BLaER1 (cell line): Measurements from ENCODE around the gene NCBP1.

Experiments used
- H3K27ac ChIP-seq: shearing (Covaris generic); formaldehyde crosslinking; 2 replicates; pipeline ENCODE4 v1.8.1; 2022
- H3K27me3 ChIP-seq: shearing (Covaris generic); formaldehyde crosslinking; 2 replicates; pipeline ENCODE4 v1.8.1; 2022
- H3K36me3 ChIP-seq: shearing (Covaris generic); formaldehyde crosslinking; 2 replicates; pipeline ENCODE4 v1.8.1; 2022
- H3K4me1 ChIP-seq: shearing (Covaris generic); formaldehyde crosslinking; 2 replicates; pipeline ENCODE4 v1.8.1; 2022
- H3K4me2 ChIP-seq: shearing (Covaris generic); formaldehyde crosslinking; 2 replicates; pipeline ENCODE4 v1.8.1; 2022
- H3K4me3 ChIP-seq: shearing (Covaris generic); formaldehyde crosslinking; 2 replicates; pipeline ENCODE4 v1.8.1; 2022
- H3K9ac ChIP-seq: shearing (Covaris generic); formaldehyde crosslinking; 2 replicates; pipeline ENCODE4 v1.8.1; 2022
- H3K9me3 ChIP-seq: shearing (Covaris generic); formaldehyde crosslinking; 2 replicates; pipeline ENCODE4 v1.8.1; 2022
- H4K20me1 ChIP-seq: shearing (Covaris generic); formaldehyde crosslinking; 2 replicates; pipeline ENCODE4 v1.8.1; 2022
- Cebpa-rat ChIP-seq: shearing (Covaris generic); IDR thresholded peaks from 2 replicates; pipeline ENCODE4 v1.8.1; 2022

Gene NCBP1

DNA sequence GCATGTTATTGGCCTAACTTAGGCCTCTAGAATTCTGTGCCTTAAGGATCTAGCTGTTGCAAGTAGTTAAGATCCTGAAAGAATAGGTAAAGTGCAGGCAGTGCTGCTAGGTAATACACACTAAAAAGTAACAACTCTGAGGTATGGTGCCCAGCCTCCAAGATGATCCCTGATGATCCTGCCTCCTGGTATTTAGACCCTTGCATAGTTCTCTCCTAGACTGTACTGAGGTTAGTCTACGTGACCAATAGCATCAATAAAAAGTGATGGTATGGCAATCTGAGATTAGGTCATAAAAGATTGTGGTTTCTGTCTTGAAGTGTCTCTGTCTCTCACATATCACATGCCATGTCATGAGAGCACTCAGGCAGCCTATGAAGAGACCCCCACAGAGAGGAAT is 9.7 kb upstream of the NCBP1 start:
- Histone ChIP-seq H3K4me2 (no peak overlapping the region), H3K36me3 (peaks cover 73% of the 10 kb centered on the region), H3K4me3 (no peak overlapping the region), H3K9ac (no peak overlapping the region), H3K9me3 (peaks cover 28% of the 10 kb centered on the region), H3K4me1 (no peaks in the 10 kb centered on the region), H3K27ac (no peak overlapping the region), H4K20me1 (peaks cover 40% of the 10 kb centered on the region; the same call in 1 of the 2 replicates), H3K27me3 (no peaks in the 10 kb centered on the region)
- TF ChIP-seq Cebpa-rat = no peak

DNA sequence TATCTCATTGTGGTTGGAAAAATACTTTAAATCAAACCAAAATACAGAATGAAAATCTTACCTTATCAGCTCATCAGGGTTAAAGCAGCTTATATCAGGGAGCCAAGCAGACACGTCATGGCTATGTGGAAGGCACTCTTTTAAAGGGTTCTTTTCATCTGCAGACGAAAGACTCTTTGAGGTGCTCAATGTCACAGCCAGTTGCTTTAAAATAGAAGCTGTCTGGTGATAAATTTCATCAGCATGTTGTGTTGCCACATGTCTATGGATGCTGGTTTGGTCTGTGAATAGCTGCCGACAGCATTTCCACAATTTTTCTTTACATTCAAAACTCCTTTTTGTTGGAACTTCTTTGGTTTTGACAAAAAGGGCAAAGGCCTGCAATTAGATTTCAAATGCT is 8.0 kb upstream of the NCBP1 start:
- no peaks in the 10 kb centered on the region for H3K27me3 ChIP-seq
- H3K9ac ChIP-seq = no peak overlapping the region
- peaks cover 20% of the 10 kb centered on the region for H3K9me3 ChIP-seq
- no peak for TF ChIP-seq Cebpa-rat
- H3K4me1 ChIP-seq = no peaks in the 10 kb centered on the region
- H3K4me2 ChIP-seq = no peak overlapping the region
- H3K27ac ChIP-seq = no peak overlapping the region
- H3K36me3 ChIP-seq = peaks cover 60% of the 10 kb centered on the region
- peaks cover 53% of the 10 kb centered on the region; the same call in 1 of the 2 replicates for H4K20me1 ChIP-seq
- no peak overlapping the region for H3K4me3 ChIP-seq

DNA sequence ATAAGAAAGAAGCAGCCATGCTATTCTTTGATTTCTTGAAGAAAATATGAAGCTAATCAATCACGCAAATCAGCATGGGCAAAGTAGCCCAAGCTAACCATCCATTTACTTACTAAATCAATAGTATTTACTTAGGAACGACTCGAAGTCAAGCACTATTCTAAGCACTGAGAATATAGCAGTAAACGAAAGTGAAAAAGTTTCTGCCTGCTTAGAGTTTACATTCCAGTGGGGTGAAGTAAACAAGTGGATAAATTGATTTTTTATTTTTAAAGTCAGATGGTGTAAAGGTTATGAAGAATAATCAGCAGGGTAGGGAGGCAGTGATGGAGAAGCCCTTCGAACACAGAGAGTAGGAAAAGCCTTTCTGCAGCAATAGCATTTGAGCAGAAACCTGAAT is 6.0 kb upstream of the NCBP1 start:
- no peak for TF ChIP-seq Cebpa-rat
- Histone ChIP-seq H3K27ac (no peak overlapping the region), H4K20me1 (peaks cover 53% of the 10 kb centered on the region; the same call in 1 of the 2 replicates), H3K36me3 (peaks cover 40% of the 10 kb centered on the region), H3K9ac (no peak overlapping the region), H3K9me3 (peaks cover under 1% of the 10 kb centered on the region; the same call in 1 of the 2 replicates), H3K4me2 (no peak overlapping the region), H3K4me1 (peaks cover 14% of the 10 kb centered on the region), H3K4me3 (no peak overlapping the region), H3K27me3 (no peaks in the 10 kb centered on the region)

DNA sequence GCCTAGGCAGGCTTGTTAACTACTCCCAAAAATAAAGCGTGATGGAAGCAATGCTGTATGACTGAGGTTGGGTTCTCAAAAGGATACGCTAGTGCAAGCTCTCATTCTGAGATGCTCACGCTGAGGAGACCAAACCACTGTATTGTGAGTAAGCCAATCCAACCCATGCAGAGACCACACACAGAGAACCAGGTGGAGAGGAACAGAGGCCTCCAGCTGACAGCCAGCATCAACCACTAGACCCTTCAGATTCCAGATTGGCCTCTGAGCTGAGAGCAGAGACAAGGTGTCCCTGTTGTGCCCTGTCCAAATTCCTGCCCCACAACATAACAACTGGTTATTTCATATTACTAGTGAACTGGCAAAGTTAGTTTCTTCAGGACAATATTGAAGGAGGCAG is 5.0 kb upstream of the NCBP1 start:
- TF ChIP-seq Cebpa-rat = no peak
- Histone ChIP-seq H3K4me3 (no peak overlapping the region), H3K4me1 (peaks cover 14% of the 10 kb centered on the region), H3K36me3 (peaks cover 29% of the 10 kb centered on the region), H3K27me3 (no peaks in the 10 kb centered on the region), H3K4me2 (no peak overlapping the region), H4K20me1 (peaks cover 52% of the 10 kb centered on the region; the same call in 1 of the 2 replicates), H3K27ac (no peak overlapping the region), H3K9me3 (no peaks in the 10 kb centered on the region), H3K9ac (no peak overlapping the region)

DNA sequence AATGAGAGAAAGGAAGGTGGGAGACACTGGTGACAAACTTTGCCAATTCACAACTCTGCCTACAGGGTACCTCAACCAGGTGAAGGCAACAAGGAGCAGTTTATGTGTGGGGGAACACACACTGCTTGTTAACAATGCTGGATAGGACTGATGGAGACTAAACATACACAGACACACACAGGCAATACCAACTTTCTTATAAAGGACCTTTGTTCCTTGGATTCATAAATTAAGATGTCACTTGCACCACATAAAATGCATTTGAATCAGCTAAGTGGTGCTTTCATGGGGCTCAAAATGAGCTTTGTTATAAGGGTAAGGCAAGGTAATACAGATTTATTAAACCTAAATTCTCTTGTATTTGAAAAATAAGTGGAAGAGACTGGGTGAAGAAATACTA is 4.5 kb upstream of the NCBP1 start:
- peaks cover 14% of the 10 kb centered on the region for H3K4me1 ChIP-seq
- peaks cover 52% of the 10 kb centered on the region; the same call in 1 of the 2 replicates for H4K20me1 ChIP-seq
- no peak overlapping the region for H3K4me2 ChIP-seq
- no peak overlapping the region for H3K27ac ChIP-seq
- H3K36me3 ChIP-seq = peaks cover 24% of the 10 kb centered on the region
- H3K4me3 ChIP-seq = no peak overlapping the region
- H3K9ac ChIP-seq = no peak overlapping the region
- H3K27me3 ChIP-seq = no peaks in the 10 kb centered on the region
- TF ChIP-seq Cebpa-rat = no peak
- H3K9me3 ChIP-seq = no peaks in the 10 kb centered on the region

DNA sequence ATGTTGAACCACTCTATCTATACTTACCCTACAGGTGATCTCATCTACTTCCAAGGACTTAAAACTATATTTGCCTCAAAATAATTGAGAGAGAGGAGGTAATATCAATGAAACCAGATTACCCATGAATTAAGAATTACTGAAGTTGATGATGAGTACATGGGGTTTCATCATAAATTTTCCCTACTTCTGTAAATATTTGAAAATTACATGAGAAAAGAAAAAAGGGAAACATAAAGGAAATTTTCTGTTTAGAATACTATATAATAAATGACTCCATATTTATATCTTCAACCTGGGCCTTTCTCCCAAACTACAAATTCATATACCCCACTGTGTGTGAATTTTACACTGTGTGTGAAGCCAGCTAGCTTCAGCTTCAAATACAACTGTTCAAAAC is 3.0 kb upstream of the NCBP1 start:
- H3K27ac ChIP-seq = no peak overlapping the region
- no peak for TF ChIP-seq Cebpa-rat
- H3K4me1 ChIP-seq = peaks cover 24% of the 10 kb centered on the region

DNA sequence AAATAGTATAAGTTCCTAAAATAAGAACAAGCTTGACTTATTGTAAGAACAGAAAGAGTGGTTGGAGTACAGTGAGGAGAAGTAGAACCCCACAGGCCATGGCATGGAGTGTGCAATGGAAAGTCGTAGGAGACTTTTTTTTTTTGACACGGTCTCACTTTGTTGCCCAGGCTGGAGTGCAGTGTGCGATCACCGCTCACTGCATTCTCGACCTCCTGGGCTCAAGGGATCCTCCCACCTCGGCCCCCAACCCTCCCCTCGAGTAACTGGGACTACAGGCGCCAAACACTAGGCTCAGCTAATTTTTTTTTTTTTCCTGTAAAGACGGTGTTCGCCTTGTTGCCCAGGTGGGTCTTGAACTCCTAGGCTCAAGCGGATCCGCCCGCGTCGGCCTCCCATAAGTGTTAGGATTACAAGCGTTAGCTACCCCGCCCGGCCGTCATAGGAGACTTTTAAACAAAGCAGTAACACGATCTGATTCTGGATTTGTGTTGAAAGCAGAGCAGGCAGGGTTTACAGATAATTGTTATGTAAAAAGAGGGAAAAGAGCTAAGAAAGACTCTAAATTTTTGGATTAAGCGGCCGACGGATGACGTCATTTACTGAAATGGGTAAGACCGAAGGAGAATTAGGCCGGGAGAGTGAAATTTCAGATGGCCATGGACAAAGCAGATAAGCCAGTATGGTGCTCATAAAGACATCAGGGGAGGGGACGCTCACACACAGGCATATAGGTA is 1.2 kb upstream of the NCBP1 start:
- peak overlapping the region; percentile 97 for H3K9ac ChIP-seq
- H3K4me1 ChIP-seq = peaks cover 39% of the 10 kb centered on the region

More for the DNA sequence above, 3.0 kb upstream of the NCBP1 start:
- Histone ChIP-seq H4K20me1 (peaks cover 53% of the 10 kb centered on the region), H3K4me3 (no peak overlapping the region), H3K9ac (no peak overlapping the region), H3K27me3 (no peaks in the 10 kb centered on the region), H3K36me3 (peaks cover 12% of the 10 kb centered on the region), H3K9me3 (no peaks in the 10 kb centered on the region), H3K4me2 (no peak overlapping the region)

DNA sequence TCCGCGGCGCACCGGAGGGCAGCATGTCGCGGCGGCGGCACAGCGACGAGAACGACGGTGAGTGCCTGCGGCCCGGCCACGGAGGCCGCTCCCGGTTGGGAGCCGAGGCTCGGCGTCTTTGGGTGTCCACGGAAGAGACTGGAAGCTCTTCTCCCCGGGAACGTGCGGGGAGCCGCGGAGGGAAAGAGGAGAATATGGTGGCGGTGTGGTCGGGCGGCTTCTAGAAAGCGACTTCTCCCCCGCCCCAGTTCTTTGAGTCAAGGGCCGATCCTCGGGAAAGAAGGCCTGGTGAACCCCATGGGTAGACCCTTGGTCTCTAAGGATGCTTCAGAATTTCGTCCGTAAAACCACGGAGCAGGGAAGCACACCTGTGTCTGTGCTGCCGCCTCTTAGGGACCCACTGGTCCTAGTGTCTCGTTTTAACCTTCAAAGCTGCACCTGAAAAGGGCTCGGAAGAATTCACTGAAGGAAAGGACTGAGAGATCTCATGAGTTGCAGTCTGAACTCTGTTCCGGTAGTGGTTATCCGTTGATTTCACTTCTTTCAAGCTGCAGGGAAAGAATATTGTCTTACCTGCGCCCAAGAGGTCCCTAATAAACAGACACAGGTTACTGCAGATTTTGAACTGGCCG is 354 bp downstream of the NCBP1 start:
- peaks cover 52% of the 10 kb centered on the region for H3K4me1 ChIP-seq
- H3K4me3 ChIP-seq = peak overlapping the region; percentile 99
- H3K9ac ChIP-seq = peak overlapping the region; percentile 97
- peaks cover 12% of the 10 kb centered on the region; the same call in 1 of the 2 replicates for H3K36me3 ChIP-seq
- no peaks in the 10 kb centered on the region for H3K27me3 ChIP-seq
- no peak for TF ChIP-seq Cebpa-rat
- H3K9me3 ChIP-seq = no peaks in the 10 kb centered on the region
- peaks cover 64% of the 10 kb centered on the region for H4K20me1 ChIP-seq
- H3K4me2 ChIP-seq = peak overlapping the region; percentile 88
- peak overlapping the region; percentile 95 for H3K27ac ChIP-seq

More for the DNA sequence above, 1.2 kb upstream of the NCBP1 start:
- Histone ChIP-seq H3K27ac (peak overlapping the region; percentile 95), H4K20me1 (peaks cover 62% of the 10 kb centered on the region), H3K4me3 (peak overlapping the region; percentile 99), H3K36me3 (peaks cover 4% of the 10 kb centered on the region; the same call in 1 of the 2 replicates), H3K27me3 (no peaks in the 10 kb centered on the region), H3K4me2 (peak overlapping the region; percentile 87), H3K9me3 (no peaks in the 10 kb centered on the region)
- TF ChIP-seq Cebpa-rat = no peak

DNA sequence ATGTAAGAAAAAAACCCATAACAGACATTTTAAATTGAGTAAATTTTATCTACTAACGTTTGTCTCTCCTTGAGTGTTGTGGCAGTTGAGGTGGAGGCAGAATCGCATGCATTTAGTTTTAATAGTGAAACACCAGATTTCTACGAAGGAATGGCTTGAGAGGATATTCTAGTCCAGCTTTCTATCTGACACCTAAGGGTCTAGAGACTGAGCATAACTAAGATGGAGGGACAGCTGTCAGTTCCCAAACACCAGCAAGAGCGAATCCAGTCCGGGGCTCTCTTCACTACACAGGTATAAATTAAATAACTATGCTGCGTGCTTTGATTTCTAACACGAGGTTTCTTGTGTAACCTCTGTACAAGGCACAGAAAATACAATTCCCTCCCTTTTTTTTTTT is 1.4 kb downstream of the NCBP1 start:
- no peaks in the 10 kb centered on the region for H3K9me3 ChIP-seq
- H3K4me1 ChIP-seq = peaks cover 52% of the 10 kb centered on the region
- H4K20me1 ChIP-seq = peaks cover 64% of the 10 kb centered on the region
- H3K4me2 ChIP-seq = peak overlapping the region; percentile 88
- no peaks in the 10 kb centered on the region for H3K27me3 ChIP-seq
- H3K9ac ChIP-seq = peak overlapping the region; percentile 97
- peaks cover 10% of the 10 kb centered on the region; the same call in 1 of the 2 replicates for H3K36me3 ChIP-seq
- peak overlapping the region; percentile 99 for H3K4me3 ChIP-seq
- no peak for TF ChIP-seq Cebpa-rat
- H3K27ac ChIP-seq = peak overlapping the region; percentile 14; the same call in 1 of the 2 replicates

DNA sequence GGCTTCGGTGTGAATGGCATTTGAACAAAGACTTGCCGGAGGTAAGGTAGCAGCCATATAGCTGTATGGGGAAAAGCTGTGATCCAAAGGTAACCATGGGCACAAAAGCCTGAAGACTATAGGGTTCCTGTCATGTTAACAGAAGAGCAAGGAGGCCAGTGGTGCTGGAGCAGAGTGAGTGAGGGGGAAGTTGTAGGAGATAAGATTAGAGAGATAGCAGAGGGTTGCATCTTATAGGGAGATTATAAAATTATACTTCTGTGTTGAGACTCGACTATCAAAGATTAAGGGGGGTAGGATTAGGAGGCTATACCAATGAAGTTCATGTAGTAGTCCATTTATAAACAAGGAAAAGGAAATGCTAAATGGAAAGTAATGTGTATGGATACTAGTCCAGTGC is 3.3 kb downstream of the NCBP1 start:
- Histone ChIP-seq H3K9ac (no peak overlapping the region), H3K36me3 (peaks cover 26% of the 10 kb centered on the region), H3K9me3 (no peaks in the 10 kb centered on the region), H3K27ac (no peak overlapping the region), H3K27me3 (no peaks in the 10 kb centered on the region), H3K4me1 (peaks cover 42% of the 10 kb centered on the region), H3K4me2 (peak overlapping the region; percentile 16), H4K20me1 (peaks cover 80% of the 10 kb centered on the region), H3K4me3 (no peak overlapping the region)
- TF ChIP-seq Cebpa-rat = no peak
